ENCODE measurements around the gene CNDP1. TPM values are rescaled to one million over a fixed set of nuclear protein-coding genes. Genes with fewer than 3 reads are reported as not detected.

CNDP1 gene
- 1 to 10 TPM in 1 of 4 donors, under 1 TPM in 1, not detected in 2; 0.08 to 2.4 TPM for total RNA-seq

- TF ChIP-seq POLR2A (IDR thresholded peaks at IDR 0.05) (no peak), CTCF (IDR thresholded peaks at IDR 0.05) (no peak)
- intact Hi-C loops (cut with DNase I; ENCODE audit: low total_unique reads): no loop called here
- DNase-seq (ENCODE audit: low spot score in 2 of 2): peak in 1 of 2 donors; percentile 56
- 84 to 87% methylated on average over 21 of the region's 21 CpGs for WGBS, 2 donors
- H3K4me3 ChIP-seq (ENCODE audit: low read depth, poor library complexity, severe bottlenecking): no peak within 1 kb of the TSS
These were observed at the start of gene CNDP1 for GRCh38 chr18:74534150-74534969. Gene CNDP1, plus strand, starts transcription at chr18:74534500. Its CDS starts 168 bp downstream, at chr18:74534668.

GRCh38 chr18:74486119-74486849 lies 48.0 kb upstream of the CNDP1 start:
- no peak overlapping the region for H3K4me3 ChIP-seq (ENCODE audit: low read depth, poor library complexity, severe bottlenecking)
- intact Hi-C loops (cut with DNase I; ENCODE audit: low total_unique reads): loop anchor here (5.0 kb wide), 1 partner anchor 134 kb away; no protein-coding TSS in a partner anchor
- no peak for DNase-seq (ENCODE audit: low spot score in 2 of 2)
- WGBS, 2 donors: 89% methylated on average over 14 to 15 of the region's 15 CpGs
- TF ChIP-seq CTCF (IDR thresholded peaks at IDR 0.05): no peak
- no peak for TF ChIP-seq POLR2A (IDR thresholded peaks at IDR 0.05)

- 92 to 97% methylated on average over 8 of the region's 8 CpGs for WGBS, 2 donors
- intact Hi-C loops (cut with DNase I; ENCODE audit: low total_unique reads): loop anchor here (5.0 kb wide), 1 partner anchor 136 kb away; no protein-coding TSS in a partner anchor
- H3K4me3 ChIP-seq (ENCODE audit: low read depth, poor library complexity, severe bottlenecking): no peak overlapping the region
- TF ChIP-seq POLR2A (IDR thresholded peaks at IDR 0.05): no peak
- no peak for TF ChIP-seq CTCF (IDR thresholded peaks at IDR 0.05)
- DNase-seq (ENCODE audit: low spot score in 2 of 2): peak in 1 of 2 donors; percentile 52
These were observed 45.9 kb upstream of the CNDP1 start for GRCh38 chr18:74488354-74488753.

GRCh38 chr18:74488864-74489263 lies 45.4 kb upstream of the CNDP1 start:
- TF ChIP-seq POLR2A (IDR thresholded peaks at IDR 0.05) (no peak), CTCF (IDR thresholded peaks at IDR 0.05) (no peak)
- no peak overlapping the region for H3K4me3 ChIP-seq (ENCODE audit: low read depth, poor library complexity, severe bottlenecking)
- peak in 1 of 2 donors; percentile 75 for DNase-seq (ENCODE audit: low spot score in 2 of 2)
- 92 to 97% methylated on average over 8 of the region's 8 CpGs for WGBS, 2 donors
- intact Hi-C loops (cut with DNase I; ENCODE audit: low total_unique reads): loop anchor here (5.0 kb wide), 1 partner anchor 137 kb away; no protein-coding TSS in a partner anchor

- no peak for DNase-seq (ENCODE audit: low spot score in 2 of 2)
- H3K4me3 ChIP-seq (ENCODE audit: low read depth, poor library complexity, severe bottlenecking): no peak overlapping the region
- TF ChIP-seq POLR2A (IDR thresholded peaks at IDR 0.05) (no peak), CTCF (IDR thresholded peaks at IDR 0.05) (no peak)
- 35 to 38% methylated on average over 7 of the region's 7 CpGs for WGBS, 2 donors
- intact Hi-C loops (cut with DNase I; ENCODE audit: low total_unique reads): loop anchor here (5.0 kb wide), 1 partner anchor 137 kb away; no protein-coding TSS in a partner anchor
These were observed 44.6 kb upstream of the CNDP1 start for GRCh38 chr18:74489676-74490075.

Measured in lower leg skin (tissue), 4 donors.